OCI-LY7 (cell line): ENCODE measurements around the gene RPL28. TPM values are rescaled to one million over a fixed set of nuclear protein-coding genes. Genes with fewer than 3 reads are reported as not detected.

Source experiments
- BruUV-seq: library from RNA; stranded (reverse); fragments of 400-500 nt; replicated peaks from 2 replicates; lab custom pipeline; 2021; lab: Mats Ljungman, UMichigan
- CTCF ChIA-PET: fragments of 300-600 bp; sonication (Branson Sonifier 250); formaldehyde crosslinking; loops from one replicate; lab custom pipeline; 2022; ENCODE audit warnings: antibody characterized with exemption; ENCODE audit not compliant: unreplicated experiment; lab: Charles Lee
- POLR2A ChIA-PET: fragments of 300-600 bp; sonication (Branson Sonifier 250); formaldehyde crosslinking; loops from one replicate; lab custom pipeline; 2022; ENCODE audit warnings: antibody characterized with exemption; lab: Charles Lee
- DNase-seq: peaks from one replicate; pipeline ENCODE4 v3.0.0-alpha.2; 2015; ENCODE audit warnings: low spot score
- H2AFZ ChIP-seq: fragments of 200-600 bp; sonication (generic), shearing (Covaris generic); 2 replicates; pipeline ENCODE4 v1.6.1; 2014; ENCODE audit warnings: mild to moderate bottlenecking, antibody characterized with exemption, low read length, moderate library complexity
- H3K27ac ChIP-seq: fragments of 200-600 bp; sonication (generic); 2 replicates; pipeline ENCODE4 v1.5.1; 2014; ENCODE audit warnings: mixed run types, low read depth, mild to moderate bottlenecking, moderate library complexity, low read length, inconsistent platforms; ENCODE audit not compliant: poor library complexity, severe bottlenecking
- H3K36me3 ChIP-seq: fragments of 200-600 bp; sonication (generic); 2 replicates; pipeline ENCODE4 v1.6.1; 2014; ENCODE audit warnings: mild to moderate bottlenecking, antibody characterized with exemption, low read length, moderate library complexity, mixed read lengths; ENCODE audit not compliant: insufficient read depth
- H3K4me1 ChIP-seq: fragments of 200-600 bp; sonication (generic); 2 replicates; pipeline ENCODE4 v1.5.1; 2014; ENCODE audit warnings: mild to moderate bottlenecking, low read length; ENCODE audit not compliant: insufficient read depth, poor library complexity, severe bottlenecking
- H3K4me2 ChIP-seq: fragments of 200-600 bp; sonication (generic); 2 replicates; pipeline ENCODE4 v1.6.1; 2014; ENCODE audit warnings: mild to moderate bottlenecking, low read length
- H3K4me3 ChIP-seq: fragments of 200-600 bp; sonication (generic); 2 replicates; pipeline ENCODE4 v1.5.1; 2014; ENCODE audit warnings: mild to moderate bottlenecking, low read depth, low read length; ENCODE audit not compliant: poor library complexity, severe bottlenecking
- H3K79me2 ChIP-seq: fragments of 200-600 bp; sonication (generic); 2 replicates; pipeline ENCODE4 v1.6.1; 2016; ENCODE audit warnings: low read depth, mild to moderate bottlenecking, low read length, moderate library complexity, mixed read lengths; ENCODE audit not compliant: insufficient read depth
- H3K9me2 ChIP-seq: fragments of 200-600 bp; sonication (generic); 2 replicates; pipeline ENCODE4 v1.6.1; 2016; ENCODE audit warnings: mild to moderate bottlenecking, low read length, mixed read lengths; ENCODE audit not compliant: insufficient read depth
- H3K9me3 ChIP-seq: fragments of 200-600 bp; sonication (generic); 2 replicates; pipeline ENCODE4 v1.6.1; 2014; ENCODE audit warnings: mild to moderate bottlenecking, mixed run types, low read length, mixed read lengths
- H4K20me1 ChIP-seq: fragments of 200-600 bp; sonication (generic); 2 replicates; pipeline ENCODE4 v1.6.1; 2014; ENCODE audit warnings: mild to moderate bottlenecking, antibody characterized with exemption, low read length, moderate library complexity, mixed read lengths; ENCODE audit not compliant: insufficient read depth
- CTCF ChIP-seq: fragments of 200-600 bp; sonication (generic); conservative IDR thresholded peaks from 2 replicates; pipeline ENCODE4 v1.5.1; 2014; ENCODE audit warnings: mild to moderate bottlenecking, antibody characterized with exemption, low read length, moderate library complexity, mixed read lengths
- EZH2phosphoT487 ChIP-seq: fragments of 200-600 bp; sonication (generic); IDR thresholded peaks from 2 replicates; pipeline ENCODE4 v1.6.1; 2018; ENCODE audit warnings: low read depth, borderline replicate concordance, mild to moderate bottlenecking, mixed run types, antibody characterized with exemption, low read length, moderate library complexity, mixed read lengths
- intact Hi-C: fragments of 100-400 bp; cut with micrococcal nuclease; formaldehyde crosslinking; loops from one replicate; pipeline ENCODE4 v1.10.0; 2022; ENCODE audit not compliant: unreplicated experiment
- total RNA-seq, 2 experiments: library from RNA; depleted of rRNA in 1 of 2; stranded (reverse); fragments of >200 nt in 1 of 2; shearing (Covaris generic) in 1 of 2; gene quantifications; 2 replicates each; pipeline ENCODE4 v1.2.3, GENCODE V29; 2014 to 2022

RPL28 gene
- total RNA-seq, 2 experiments from 2014 or later = 872 to 2,656 TPM

- ChIA-PET POLR2A (interaction anchor here (0.7 kb wide), 1 partner anchor 138 kb away, joined by 3 read pairs; no protein-coding TSS in a partner anchor), CTCF (no interaction called here)
- Histone ChIP-seq H2AFZ (no peak overlapping the region), H3K4me1 (peaks cover 18% of the 10 kb centered on the region), H4K20me1 (peaks cover 6% of the 10 kb centered on the region), H3K9me3 (no peaks in the 10 kb centered on the region), H3K4me2 (no peak overlapping the region), H3K4me3 (no peak overlapping the region), H3K36me3 (peaks cover 35% of the 10 kb centered on the region), H3K9me2 (no peaks in the 10 kb centered on the region), H3K27ac (no peak overlapping the region), H3K79me2 (peaks cover 9% of the 10 kb centered on the region)
- no TSS peak for BruUV-seq
- intact Hi-C loops = no loop called here
- no peak for DNase-seq
- no peak for TF ChIP-seq CTCF
- no peak for TF ChIP-seq EZH2phosphoT487
Observed at GRCh38 chr19:55392820-55393761, 7.4 kb downstream of the RPL28 start.

GRCh38 chr19:55398200-55398925 lies 12.6 kb downstream of the RPL28 start:
- Histone ChIP-seq H2AFZ (no peak overlapping the region), H3K4me2 (no peak overlapping the region), H3K9me2 (no peaks in the 10 kb centered on the region), H3K4me1 (no peaks in the 10 kb centered on the region), H3K4me3 (no peak overlapping the region), H4K20me1 (peaks cover 17% of the 10 kb centered on the region), H3K9me3 (no peaks in the 10 kb centered on the region), H3K79me2 (peaks cover 10% of the 10 kb centered on the region; the same call in 1 of the 2 replicates), H3K27ac (no peak overlapping the region), H3K36me3 (peaks cover 35% of the 10 kb centered on the region)
- CTCF ChIA-PET = no interaction called here
- DNase-seq = no peak
- intact Hi-C loops = no loop called here
- no peak for TF ChIP-seq EZH2phosphoT487
- no peak for TF ChIP-seq CTCF
- no TSS peak for BruUV-seq
- POLR2A ChIA-PET = no interaction called here
